AML-193 (cell line): ENCODE measurements around the gene PGRMC1.
"Not testable (repeated sequence)": the region's sequence is repeated elsewhere in the genome, so short reads cannot be mapped to it uniquely, and the experiment has no call there.

Source experiments
- DNase-seq, 2 experiments: peaks; one replicate each; lab custom pipeline; 2025; lab: John Stamatoyannopoulos, UW

PGRMC1 gene

GRCh38 chrX:119235872-119236622 lies at the start of gene PGRMC1:
TSS of gene PGRMC1 (plus strand) at chrX:119236285. CDS start at chrX:119236364, 79 bp downstream.
- peak; percentile 36 to 38 for DNase-seq

DNA sequence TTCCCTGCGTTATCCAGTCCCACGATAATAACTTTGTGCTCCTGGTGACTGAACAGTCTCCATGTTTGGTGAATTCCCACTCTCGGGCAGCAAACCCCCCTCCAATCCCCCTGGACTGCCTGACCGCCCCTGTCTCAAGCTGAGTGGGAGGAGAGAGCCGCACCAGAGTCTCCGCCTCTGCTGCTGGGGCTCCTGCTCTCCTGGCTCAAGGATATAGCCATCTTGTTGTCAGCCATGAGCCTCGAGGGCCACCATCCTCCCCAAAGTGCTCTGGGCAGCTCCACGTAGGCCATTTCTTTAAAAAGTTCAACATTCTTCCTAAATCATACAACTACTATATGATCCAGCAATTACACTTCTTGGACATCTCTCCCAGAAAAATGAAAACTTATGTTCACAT lies 49.3 kb upstream of the PGRMC1 start:
- DNase-seq = no peak

DNA sequence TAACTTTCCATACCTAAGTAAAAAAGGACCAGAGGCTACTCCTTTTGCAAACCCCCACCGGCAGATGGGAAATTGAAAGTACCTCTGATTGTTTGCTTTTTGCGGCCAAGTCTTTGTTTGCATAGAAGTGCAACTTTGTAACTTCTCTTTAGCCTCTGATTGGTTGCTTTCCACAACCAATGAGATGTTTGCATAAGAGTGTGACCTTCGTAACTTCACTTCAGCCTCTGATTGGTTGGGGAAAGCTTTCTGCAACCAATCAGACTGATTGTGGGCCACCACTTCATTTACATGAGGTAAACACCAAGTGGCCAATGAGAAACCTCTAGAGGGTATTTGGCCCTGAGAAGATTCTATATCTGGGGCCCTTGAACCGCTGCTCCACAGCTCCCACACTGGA lies 48.8 kb upstream of the PGRMC1 start:
- no peak for DNase-seq

GRCh38 chrX:119189115-119189514 lies 47.0 kb upstream of the PGRMC1 start:
- DNase-seq = no peak

DNA sequence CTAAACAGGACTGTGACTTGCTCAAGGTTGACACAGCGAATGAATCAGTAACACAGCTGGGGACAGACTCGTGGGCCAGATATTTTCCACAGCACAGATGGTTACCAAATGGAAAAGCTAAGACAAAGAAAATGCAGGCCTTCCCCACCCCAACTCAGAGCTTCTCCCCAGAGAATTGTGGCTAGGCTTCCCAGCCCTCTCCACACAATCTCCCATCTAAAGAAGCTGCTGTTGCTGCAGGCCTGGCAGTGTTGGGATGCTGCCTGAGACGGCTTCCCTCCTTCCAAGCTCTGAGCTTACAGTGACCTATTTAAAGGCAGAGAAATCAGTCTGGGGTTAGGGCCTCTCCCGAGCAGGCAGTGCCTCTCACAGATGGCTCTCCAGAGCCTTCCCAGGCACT lies 46.5 kb upstream of the PGRMC1 start:
- no peak for DNase-seq

GRCh38 chrX:119190091-119190681 lies 45.9 kb upstream of the PGRMC1 start:
- DNase-seq = no peak

DNA sequence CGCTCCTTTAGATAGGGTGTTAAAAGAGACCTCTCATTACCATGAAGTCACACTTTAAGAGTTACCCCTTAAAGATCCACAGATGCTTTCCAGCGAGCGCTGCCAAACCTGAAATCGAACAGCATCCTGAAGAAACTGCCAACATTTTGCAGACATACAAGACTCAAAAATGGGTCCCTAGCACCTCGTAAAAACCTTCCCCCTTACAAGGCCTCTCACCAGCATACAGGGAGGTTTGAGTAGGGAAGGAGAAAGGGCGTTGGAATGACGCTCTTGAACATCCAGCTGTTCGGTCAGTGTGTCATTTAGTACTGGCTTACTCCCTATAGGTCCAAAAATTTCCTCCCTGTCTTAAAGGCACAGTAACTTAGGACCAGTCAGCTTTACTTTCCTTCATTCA lies 45.3 kb upstream of the PGRMC1 start:
- DNase-seq = no peak

GRCh38 chrX:119194621-119195020 lies 41.5 kb upstream of the PGRMC1 start:
- DNase-seq = peak in 1 of 2 experiments; percentile 3

DNA sequence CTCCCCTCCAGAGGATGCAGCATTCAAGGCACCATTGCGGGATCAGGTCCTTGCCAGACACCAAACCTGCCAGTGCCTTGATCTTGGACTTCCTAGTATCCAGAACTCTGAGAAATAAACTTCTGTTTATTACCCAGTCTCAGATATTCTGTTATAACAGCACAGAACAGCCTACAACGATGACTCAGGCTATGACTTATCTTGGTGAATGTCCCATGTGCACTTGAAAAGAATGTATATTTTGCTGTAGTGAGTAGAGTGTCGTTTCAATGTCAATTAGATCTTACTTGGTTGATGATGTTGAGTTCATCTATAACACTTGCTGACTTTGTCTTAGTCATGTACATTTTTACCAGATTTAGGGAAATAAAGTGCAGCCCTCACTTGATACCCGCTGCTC lies 34.5 kb upstream of the PGRMC1 start:
- DNase-seq = no peak

- no peak for DNase-seq
These were observed 29.9 kb upstream of the PGRMC1 start for GRCh38 chrX:119206203-119206602.

DNA sequence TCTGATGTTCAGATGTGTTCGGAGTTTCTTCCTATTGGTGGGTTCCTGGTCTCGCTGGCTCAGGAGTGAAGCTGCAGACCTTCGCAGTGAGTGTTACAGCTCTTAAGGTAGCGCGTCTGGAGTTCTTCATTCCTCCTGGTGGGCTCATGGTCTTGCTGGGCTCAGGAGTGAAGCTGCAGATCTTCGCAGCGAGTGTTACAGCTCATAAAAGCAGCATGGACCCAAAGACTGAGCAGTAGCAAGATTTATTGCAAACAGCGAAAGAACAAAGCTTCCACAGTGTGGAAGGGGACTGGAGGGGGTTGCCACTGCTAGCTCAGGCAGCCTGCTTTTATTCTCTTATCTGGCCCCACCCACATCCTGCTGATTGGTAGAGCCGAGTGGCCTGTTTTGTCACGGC lies 28.6 kb upstream of the PGRMC1 start:
- not testable (repeated sequence) for DNase-seq

DNA sequence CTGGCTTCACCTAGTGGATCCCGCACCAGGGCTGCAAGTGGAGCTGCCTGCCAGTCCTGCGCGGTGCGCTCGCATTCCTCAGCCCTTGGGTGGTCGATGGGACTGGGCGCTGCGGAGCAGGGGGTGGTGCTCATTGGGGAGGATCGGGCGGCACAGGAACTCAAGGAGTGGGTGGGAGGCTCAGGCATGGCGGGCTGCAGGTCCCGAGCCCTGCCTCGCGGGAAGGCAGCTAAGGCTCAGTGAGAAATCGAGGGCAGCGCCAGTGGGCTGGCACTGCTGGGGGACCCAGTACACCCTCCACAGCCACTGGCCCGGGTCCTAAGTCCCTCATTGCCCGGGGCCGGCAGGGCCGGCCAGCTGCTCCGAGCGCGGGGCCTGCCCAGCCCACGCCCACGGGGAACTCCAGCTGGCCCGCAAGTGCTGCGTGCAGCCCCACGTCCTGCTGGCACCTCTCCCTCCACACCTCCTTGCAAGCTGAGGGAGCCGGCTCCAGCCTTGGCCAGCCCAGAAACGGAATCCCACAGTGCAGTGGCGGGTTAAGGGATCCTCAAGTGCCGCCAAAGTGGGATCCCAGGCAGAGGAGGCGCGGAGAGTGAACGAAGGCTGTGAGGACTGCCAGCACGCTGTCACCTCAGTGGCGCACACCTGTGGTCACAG lies 27.6 kb upstream of the PGRMC1 start:
- DNase-seq = no peak

DNA sequence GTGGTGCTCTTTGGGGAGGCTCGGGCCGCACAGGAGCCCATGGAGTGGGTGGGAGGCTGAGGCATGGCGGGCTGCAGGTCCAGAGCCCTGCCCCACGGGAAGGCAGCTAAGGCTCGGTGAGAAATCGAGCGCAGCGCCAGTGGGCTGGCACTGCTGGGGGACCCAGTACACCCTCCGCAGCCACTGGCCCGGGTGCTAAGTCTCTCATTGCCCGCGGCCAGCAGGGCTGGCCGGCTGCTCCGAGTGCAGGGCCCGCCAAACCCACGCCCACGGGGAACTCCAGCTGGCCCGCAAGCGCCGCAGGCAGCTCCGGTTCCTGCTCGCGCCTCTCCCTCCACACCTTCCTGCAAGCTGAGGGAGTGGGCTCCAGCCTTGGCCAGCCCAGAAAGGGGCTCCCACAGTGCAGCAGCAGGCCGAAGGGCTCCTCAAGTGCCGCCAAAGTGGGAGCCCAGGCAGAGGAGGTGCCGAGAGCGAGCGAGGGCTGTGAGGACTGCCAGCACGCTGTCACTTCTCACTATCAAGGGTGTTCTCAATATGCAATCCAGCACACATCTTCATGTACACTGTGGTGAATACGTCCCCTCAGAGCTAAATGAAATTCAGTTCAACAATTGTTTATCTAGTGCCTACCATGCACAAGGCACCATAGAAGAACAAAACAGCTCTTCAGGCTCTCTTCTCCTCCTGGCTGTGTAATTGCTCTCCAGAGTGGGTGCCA lies 25.0 kb upstream of the PGRMC1 start:
- not testable (repeated sequence) for DNase-seq

DNA sequence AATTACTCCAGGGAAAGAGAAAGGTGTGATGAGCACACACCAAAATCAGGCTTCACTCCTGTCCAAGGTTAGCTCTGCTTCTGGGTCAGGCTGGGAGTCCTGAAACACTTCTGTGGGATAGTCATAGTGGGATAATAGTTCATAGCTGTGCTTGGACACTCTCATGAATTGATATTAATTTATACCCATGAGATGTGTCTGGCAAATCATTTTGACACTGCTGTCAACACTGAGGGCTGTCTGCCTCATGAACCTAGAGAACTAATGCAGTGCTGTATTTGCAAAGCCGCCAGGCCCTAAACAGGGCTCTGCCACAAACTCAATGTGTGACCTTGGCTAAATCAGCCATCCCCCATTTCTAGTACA lies 24.5 kb upstream of the PGRMC1 start:
- no peak for DNase-seq

- DNase-seq = no peak
These were observed 17.9 kb upstream of the PGRMC1 start for GRCh38 chrX:119218198-119218597.

- no peak for DNase-seq
These were observed 13.2 kb upstream of the PGRMC1 start for GRCh38 chrX:119222932-119223331.

GRCh38 chrX:119223783-119224182 lies 12.3 kb upstream of the PGRMC1 start:
- no peak for DNase-seq

DNA sequence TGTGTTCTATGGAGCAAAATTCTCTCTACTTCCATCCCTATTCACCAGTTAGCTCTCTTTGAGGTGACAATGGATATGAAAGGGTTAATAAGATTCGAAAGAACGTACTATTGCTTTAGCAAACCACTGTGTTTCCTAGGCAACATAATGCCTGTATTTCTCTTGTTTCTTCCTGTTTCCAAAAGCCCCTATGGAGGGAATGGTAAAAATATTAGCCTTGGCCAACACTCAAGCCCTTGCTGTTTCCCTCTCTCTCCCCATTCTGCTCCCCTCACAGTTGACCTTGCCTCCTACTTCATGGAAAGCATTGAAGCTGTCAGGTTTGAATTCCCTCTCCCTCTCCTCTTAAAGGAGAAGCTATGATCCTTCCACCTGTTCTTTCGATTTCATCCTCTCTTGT lies 9.6 kb upstream of the PGRMC1 start:
- DNase-seq = no peak

DNA sequence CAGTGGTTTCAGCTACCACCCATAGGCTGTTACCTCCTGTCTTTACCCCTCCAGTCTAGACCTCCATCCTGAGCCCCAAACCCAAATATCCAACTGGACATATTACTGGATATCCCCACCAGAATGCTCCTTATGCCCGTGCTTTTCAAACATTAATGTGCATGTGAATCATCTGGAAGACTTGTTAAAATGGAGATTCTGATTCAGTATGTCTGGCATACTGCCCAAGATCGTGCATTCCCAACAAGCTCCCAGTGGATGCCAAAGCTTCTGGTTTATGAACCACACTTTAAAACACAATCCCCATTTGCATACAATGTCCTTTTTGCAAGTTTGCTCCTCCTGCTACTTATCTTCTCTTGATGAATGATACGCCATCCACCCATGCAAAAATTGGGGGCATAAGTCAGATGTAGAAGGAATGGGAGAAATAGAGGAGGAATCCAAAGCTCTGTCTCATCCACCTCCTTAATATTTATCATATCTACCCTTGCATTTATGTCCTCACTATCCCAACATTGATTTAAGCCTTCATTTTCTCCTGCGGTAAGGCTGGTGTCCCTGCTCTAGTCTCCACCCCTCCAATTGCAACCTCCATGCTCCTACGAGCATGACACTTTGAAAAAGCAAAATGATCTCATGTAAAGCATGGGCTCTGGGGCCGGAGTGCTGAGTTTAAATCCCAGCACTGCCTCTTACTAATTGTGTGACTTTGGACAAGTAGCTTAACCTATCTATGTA lies 7.4 kb upstream of the PGRMC1 start:
- no peak for DNase-seq

DNA sequence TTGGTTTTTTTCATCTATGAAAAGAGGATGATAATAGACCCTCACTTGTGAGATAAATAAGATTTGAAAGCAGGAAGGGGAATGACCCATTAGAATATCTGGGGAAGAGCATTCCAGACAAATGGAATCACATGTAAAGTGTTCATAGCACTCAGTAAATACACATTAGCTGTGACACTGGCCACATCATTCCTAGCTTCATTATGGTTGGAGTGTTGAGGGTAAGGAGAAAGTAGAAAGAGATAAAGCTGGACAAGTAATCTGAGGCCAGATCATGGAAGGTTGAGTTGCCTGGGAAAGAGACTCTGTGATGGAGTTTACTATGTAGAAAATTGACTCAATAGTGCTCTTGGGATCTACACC lies 6.9 kb upstream of the PGRMC1 start:
- no peak for DNase-seq

DNA sequence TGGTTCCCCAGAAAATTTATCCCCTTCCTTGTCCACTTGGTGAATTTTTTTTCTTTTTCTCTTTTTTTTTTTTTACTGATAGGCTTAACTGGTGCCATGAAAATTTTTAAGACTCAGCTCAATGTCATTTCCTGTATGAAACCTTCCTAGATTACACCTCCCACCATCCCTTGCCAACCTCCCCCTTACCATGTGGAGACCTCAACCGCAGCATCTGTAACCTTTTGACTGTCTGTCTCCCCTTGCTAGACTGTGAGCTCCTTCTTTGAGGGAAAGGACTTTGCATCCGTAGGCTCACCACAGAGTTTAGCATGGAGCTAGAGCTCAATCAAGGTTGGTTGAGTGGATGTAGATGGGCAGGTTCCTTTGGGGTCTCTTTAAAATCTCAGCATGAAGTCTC lies 5.2 kb upstream of the PGRMC1 start:
- DNase-seq = no peak

- DNase-seq = no peak
These were observed 4.1 kb upstream of the PGRMC1 start for GRCh38 chrX:119231936-119232445.
